HG02938 (cell line): ENCODE results near the gene CCL13.

ENCODE experiments used
- ATAC-seq: cut with Tn5 transposase; IDR thresholded peaks from one replicate; pipeline ENCODE4 v1.9.1; 2021; ENCODE audit warnings: mild to moderate bottlenecking, moderate library complexity; ENCODE audit not compliant: unreplicated experiment

The CCL13 gene

DNA sequence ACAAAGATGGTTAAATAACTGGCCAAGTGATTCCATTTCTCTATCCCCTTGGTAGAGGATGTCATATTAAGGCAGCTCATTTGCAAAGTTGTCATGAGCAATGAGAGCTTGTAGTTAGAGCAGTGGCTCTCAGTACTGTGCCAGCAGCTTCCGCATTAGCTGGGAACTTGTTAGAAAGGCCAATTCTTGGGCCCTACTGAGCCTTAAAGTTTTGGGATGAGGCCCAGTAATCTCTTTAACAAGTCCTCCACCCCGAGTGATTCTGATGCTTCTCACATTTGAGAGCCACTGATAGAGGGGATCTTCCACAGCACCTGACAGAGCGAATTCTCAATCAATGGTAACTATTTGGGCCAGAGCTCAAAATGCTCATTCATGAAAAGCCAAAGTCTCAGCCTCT lies 26.9 kb downstream of the CCL13 start:
- ATAC-seq: no peak

- no peak for ATAC-seq
Observed at GRCh38 chr17:34384271-34384670, 28.0 kb downstream of the CCL13 start.

DNA sequence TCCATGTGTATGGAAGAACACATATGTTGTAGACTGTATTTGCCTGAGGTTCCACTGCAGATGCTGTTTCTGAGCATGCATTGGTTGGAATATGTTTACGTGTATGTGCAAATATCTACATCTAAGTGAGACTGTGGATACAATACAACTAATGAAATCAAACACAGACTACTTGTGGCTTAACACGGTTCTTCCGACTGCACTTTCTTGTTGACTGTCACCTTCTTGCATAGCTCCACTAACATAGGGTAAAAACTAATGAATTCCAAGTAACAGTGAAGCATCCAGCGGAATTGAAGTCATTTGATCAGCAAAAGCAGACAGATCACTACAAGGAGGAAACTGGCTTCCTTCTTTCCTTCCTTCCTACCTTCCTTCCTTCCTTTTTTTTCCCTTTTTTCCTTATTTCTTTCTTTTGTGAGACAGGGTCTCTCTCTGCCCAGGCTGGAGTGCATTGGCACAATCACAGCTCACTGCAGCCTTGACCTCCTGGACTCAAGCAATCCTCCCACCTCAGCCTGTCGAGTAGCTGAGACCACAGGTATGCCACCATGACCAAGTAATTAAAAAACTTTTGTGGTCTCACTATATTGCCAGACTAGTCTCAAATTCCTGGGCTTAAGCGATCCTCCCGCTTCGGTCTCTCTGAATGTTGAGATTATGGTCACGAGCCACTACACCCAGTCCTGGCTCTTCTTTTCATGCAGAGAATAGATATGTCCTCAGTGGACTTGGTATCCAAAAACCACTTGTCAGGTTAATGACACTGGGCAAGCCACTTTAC lies 28.7 kb downstream of the CCL13 start:
- no peak for ATAC-seq

DNA sequence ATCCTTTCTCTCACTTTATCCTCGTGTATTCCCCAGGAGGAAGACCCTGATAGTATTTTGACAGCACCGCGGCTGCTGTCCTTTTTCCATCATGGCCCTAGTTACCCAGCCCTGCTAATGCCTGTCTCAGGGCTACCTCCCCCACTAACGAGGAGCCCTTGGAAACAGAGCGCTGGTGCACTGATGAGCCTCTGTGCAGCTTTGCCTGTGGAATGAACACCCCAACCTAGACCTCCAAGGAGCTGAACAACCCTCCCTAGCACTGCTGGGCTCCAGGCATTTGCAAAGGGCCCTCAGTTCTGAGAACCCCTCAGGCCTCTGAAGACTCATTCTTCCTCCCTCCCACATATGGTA lies 30.0 kb downstream of the CCL13 start:
- ATAC-seq: no peak

DNA sequence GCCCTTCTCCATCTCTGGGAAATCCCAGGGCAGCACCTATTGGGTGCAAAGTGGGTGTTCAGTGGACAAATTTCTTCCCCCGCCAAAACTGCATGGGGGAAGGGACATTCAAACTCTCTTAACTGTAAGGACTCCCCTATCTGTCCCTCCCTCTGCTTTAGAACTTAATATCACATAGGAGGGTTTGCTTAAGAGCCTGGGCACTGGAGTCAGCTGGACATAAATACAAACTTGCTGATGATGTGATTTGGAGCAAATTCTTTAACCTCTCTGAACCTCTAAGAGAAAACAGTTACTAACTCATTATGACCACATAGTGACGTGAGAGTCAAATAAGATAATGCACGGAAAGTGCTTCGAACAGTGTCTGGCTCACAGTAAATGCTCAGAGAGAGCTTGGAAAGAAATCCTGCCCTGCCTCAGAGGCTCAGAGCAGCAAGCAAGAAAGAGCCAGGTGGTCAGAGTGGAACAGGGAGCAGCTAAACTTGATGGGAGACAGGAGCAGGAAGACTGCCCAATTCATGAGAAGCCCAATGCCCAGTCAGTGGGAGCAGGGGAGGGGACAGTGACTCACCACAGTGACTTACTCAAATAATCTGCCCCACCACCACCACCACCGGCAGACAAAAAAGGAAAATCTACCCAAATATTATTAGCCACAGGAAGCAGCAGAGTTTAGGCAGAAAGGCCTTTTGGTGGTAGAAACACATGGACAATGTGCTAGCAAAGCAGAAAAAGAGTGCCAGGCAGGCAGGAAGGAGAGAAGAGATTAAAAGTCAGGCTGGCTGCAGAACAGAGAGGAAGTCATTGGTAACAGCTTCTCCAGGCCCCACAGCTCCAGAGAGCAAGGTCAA lies 30.6 kb downstream of the CCL13 start:
- no peak for ATAC-seq

- ATAC-seq: no peak
Observed at GRCh38 chr17:34387566-34387965, 31.3 kb downstream of the CCL13 start.

GRCh38 chr17:34389126-34389750 lies 33.0 kb downstream of the CCL13 start:
- ATAC-seq: no peak

DNA sequence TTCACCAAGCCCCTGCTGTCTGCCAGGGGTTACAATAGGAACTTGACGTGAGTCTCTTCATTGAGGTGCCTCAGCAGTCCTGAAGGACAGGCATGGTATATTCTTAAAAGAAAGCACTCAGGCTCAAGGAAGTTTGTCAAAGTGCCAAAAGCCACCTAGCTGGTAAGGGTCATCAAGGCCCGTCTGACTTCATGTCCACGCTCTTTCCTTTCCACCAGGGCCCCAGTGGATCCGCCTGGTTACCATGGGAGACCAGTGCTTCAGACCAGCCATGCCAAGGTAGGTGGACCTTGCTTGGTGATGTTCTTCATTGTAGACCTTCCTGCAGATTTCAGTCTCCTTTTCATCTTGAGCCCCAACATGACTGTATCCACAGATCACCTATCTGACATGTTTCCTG lies 34.4 kb downstream of the CCL13 start:
- no peak for ATAC-seq

DNA sequence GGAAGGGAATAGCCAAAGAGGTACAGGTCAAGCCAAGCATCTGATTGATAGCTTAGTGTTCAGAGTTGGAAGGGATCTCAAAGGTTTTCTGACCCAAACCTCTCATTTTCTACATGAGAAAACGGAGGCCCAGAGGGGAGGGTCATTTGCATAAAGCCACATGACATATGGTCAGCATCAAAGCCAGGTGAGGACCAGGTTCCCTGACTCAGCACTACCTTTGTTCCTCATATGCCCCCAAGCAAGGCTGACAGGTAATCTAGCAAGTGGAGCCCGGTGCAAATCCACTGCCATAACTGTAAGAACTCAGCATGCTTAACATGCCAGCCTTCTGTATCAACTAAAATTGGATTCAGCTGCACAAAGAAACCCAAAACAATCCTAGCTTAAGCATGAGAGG lies 35.0 kb downstream of the CCL13 start:
- ATAC-seq: no peak

DNA sequence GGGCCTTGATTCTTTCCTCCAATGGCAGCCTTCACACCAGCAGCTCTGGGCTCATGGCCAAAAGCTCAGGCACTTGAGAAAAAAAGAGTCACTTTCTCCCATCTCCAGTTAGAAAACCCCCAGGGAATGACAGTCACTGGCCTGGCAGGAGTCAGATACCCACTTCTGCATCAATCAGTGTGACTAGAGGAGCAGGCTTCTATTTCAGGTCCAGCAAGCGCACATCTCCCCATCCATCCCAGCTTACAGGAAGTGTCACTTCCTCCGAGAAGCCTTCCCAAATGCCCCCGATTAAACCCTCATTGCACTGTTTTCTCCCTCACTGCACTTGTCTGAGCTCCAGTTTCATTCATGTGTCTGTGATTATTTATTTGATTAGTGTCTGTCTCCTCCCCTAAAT lies 37.1 kb downstream of the CCL13 start:
- ATAC-seq: no peak

GRCh38 chr17:34397265-34397664 lies 41.0 kb downstream of the CCL13 start:
- ATAC-seq: no peak

DNA sequence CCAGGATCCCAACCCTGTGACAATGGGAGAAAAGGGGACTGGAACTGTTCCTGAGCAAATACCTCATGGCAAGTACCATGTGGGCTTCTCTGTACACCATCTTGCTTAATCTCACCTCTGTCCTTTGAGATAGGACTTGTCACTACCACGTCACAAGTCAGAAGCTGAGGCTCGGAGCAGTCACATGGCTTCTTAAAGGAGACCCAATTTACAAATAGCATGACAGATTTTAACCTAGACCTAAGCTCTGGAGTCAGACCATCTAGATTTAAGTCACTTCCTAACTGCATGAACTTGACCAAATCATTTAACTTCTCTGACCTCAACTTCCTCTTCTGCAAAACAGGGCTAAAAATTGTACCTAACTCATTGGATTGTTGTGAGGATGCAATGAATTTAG lies 42.7 kb downstream of the CCL13 start:
- no peak for ATAC-seq

GRCh38 chr17:34399725-34400124 lies 43.4 kb downstream of the CCL13 start:
- ATAC-seq: no peak

- no peak for ATAC-seq
Observed at GRCh38 chr17:34400301-34400931, 44.1 kb downstream of the CCL13 start.

DNA sequence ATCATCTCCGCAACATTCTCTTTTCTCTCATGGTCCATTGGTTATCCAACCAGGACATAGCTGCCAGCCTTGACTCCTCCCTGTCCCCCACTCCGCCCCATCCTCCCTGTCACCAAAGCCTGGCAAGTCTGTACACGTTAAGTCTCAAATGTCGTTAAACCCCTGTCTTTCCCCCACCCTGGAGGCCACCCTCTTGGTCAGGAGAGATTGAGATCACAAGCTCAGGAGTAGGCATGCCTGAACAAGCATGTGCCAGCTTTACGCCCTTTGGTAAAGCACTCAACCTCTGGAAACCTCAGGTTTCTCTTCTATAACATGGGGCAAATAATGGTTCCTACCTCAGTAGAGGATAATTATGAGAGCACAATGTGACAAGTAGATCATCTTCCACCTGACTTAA lies 44.9 kb downstream of the CCL13 start:
- ATAC-seq: no peak

DNA sequence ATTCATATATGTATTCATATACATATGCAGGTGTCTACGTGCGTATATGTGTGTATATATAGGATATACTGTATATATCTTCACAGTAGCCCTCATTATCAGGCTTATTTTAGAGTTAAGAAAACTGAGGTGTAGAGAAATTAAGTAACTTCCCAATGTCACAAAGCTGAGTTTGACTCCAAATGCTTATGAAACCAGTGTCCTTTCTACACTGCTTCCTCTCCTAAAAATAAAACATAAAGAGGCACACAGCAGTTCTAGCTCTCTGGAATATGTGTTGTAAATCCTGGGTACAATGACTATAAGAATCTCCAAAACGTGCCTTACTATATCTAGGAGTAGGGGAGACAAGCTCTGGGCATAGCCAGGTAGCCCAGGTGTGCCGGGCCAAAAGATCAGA lies 46.7 kb downstream of the CCL13 start:
- no peak for ATAC-seq

- ATAC-seq: no peak
Observed at GRCh38 chr17:34406226-34406625, 49.9 kb downstream of the CCL13 start.
